HepG2 (cell line): ENCODE data around the gene TNP2. TPM values are rescaled to one million over a fixed set of nuclear protein-coding genes. Genes with fewer than 3 reads are reported as not detected.

Source experiments
- ATF3 ChIP-seq: sonication (generic); formaldehyde crosslinking; IDR thresholded peaks from 2 replicates; pipeline ENCODE4 v1.4.0; 2020; ENCODE audit warnings: missing genetic modification reagents
- ATF7 ChIP-seq, 2 experiments: fragments of 450-650 bp in 1 of 2; sonication (generic) in 1 of 2; formaldehyde crosslinking in 1 of 2; IDR thresholded peaks; 2 replicates each; pipeline versions ENCODE4 v1.4.0 to v1.6.1; 2016 to 2020; ENCODE audit warnings: antibody characterized with exemption in 1 of 2, mild to moderate bottlenecking in 1 of 2, missing genetic modification reagents in 1 of 2
- ATM ChIP-seq: fragments of 450-650 bp; IDR thresholded peaks from 2 replicates; pipeline ENCODE4 v1.7.1; 2017; ENCODE audit warnings: mild to moderate bottlenecking, borderline replicate concordance
- CAMTA2 ChIP-seq: sonication (generic); formaldehyde crosslinking; IDR thresholded peaks from 2 replicates; pipeline ENCODE4 v1.4.0; 2020; ENCODE audit warnings: mild to moderate bottlenecking, missing genetic modification reagents, borderline replicate concordance
- HOMEZ ChIP-seq: IDR thresholded peaks from 2 replicates; pipeline ENCODE4 v1.6.1; 2016; ENCODE audit warnings: low read depth
- KDM5B ChIP-seq: sonication (generic); formaldehyde crosslinking; IDR thresholded peaks from 2 replicates; pipeline ENCODE4 v1.4.0; 2020; ENCODE audit warnings: missing genetic modification reagents, mild to moderate bottlenecking, borderline replicate concordance
- PITX1 ChIP-seq: sonication (generic); formaldehyde crosslinking; IDR thresholded peaks from 2 replicates; pipeline ENCODE4 v1.5.1; 2020; ENCODE audit warnings: mild to moderate bottlenecking, missing genetic modification reagents
- SMAD9 ChIP-seq: sonication (generic); formaldehyde crosslinking; IDR thresholded peaks from 2 replicates; pipeline ENCODE4 v1.5.1; 2020; ENCODE audit warnings: mild to moderate bottlenecking, missing genetic modification reagents
- SP4 ChIP-seq: sonication (generic); formaldehyde crosslinking; IDR thresholded peaks from 2 replicates; pipeline ENCODE4 v1.8.1; 2023; ENCODE audit warnings: mild to moderate bottlenecking, missing genetic modification reagents
- ZBTB37 ChIP-seq: sonication (generic); formaldehyde crosslinking; IDR thresholded peaks from 2 replicates; pipeline ENCODE4 v1.4.0; 2020; ENCODE audit warnings: mild to moderate bottlenecking, missing genetic modification reagents
- ZBTB38 ChIP-seq: sonication (generic); formaldehyde crosslinking; IDR thresholded peaks from 2 replicates; pipeline ENCODE4 v1.5.1; 2020; ENCODE audit warnings: mild to moderate bottlenecking, missing genetic modification reagents
- ZFP37 ChIP-seq: sonication (generic); formaldehyde crosslinking; IDR thresholded peaks from 2 replicates; pipeline ENCODE4 v1.4.0; 2020; ENCODE audit warnings: missing genetic modification reagents, borderline replicate concordance
- ZNF414 ChIP-seq: sonication (generic); formaldehyde crosslinking; IDR thresholded peaks from 2 replicates; pipeline ENCODE4 v1.5.0; 2020; ENCODE audit warnings: missing genetic modification reagents
- ZNF605 ChIP-seq: sonication (generic); formaldehyde crosslinking; IDR thresholded peaks from 2 replicates; pipeline ENCODE4 v1.8.0; 2022; ENCODE audit warnings: mild to moderate bottlenecking, missing genetic modification reagents
- ZNF629 ChIP-seq: sonication (generic); formaldehyde crosslinking; conservative IDR thresholded peaks from 2 replicates; pipeline ENCODE4 v1.5.0; 2020; ENCODE audit warnings: missing genetic modification reagents
- ZNF761 ChIP-seq: sonication (generic); formaldehyde crosslinking; conservative IDR thresholded peaks from 2 replicates; pipeline ENCODE4 v1.4.0; 2020; ENCODE audit warnings: mild to moderate bottlenecking, missing genetic modification reagents
- polyA plus RNA-seq, 8 experiments: library from polyadenylated mRNA; depleted of rRNA in 3 of 8; stranded (reverse) in 7 of 8; unstranded in 1 of 8; fragments of >200 nt; fragmentation: Illumina TruSeq in 4 of 8; extraction: Trizol in 4 of 8; gene quantifications; 2 replicates each; pipeline versions ENCODE4 v1.2.1 to v1.2.3, GENCODE V29; 2011 to 2016; ENCODE audit warnings: low read depth in 4 of 8, missing spikeins in 1 of 8, mixed read lengths in 1 of 8; ENCODE audit not compliant: insufficient read depth in 1 of 8
- total RNA-seq, 5 experiments: library from RNA; depleted of rRNA; stranded (reverse); fragments of >200 nt; fragmentation: Illumina TruSeq; extraction: Trizol; gene quantifications; 2 replicates each; pipeline ENCODE4 v1.2.3, GENCODE V29; 2016; ENCODE audit warnings: low read depth in 1 of 5

TNP2 gene
- total and polyA plus RNA-seq, 2 of the 13 experiments (the other 11 are each of a cell fraction or from before 2014, with no cell fraction given) = not detected

GRCh38 chr16:11259655-11260595, 9.2 kb downstream of the TNP2 start (continued):
- TF ChIP-seq HOMEZ (CRISPR knock-in tag) = peak; percentile 57; the same call in 1 of the 2 replicates
- TF ChIP-seq SP4 (CRISPR knock-in tag) = peak; percentile 47; the same call in 1 of the 2 replicates
- peak; percentile 82 for TF ChIP-seq KDM5B
- 0 out of 2 replicates have a peak, but pooled peaks have one; percentile 6 for TF ChIP-seq ATF3 (CRISPR knock-in tag)
- peak; percentile 53; the same call in 1 of the 2 replicates for TF ChIP-seq ZNF605 (CRISPR knock-in tag)
- peak; percentile 58; the same call in 1 of the 2 replicates for TF ChIP-seq ZBTB38
- 0 out of 2 replicates have a peak, but pooled peaks have one; percentile 45 for TF ChIP-seq ZNF761 (CRISPR knock-in tag)
- TF ChIP-seq CAMTA2 = peak; percentile 51; the same call in 1 of the 2 replicates
- peak; percentile 78; the same call in 1 of the 2 replicates for TF ChIP-seq ZFP37 (CRISPR knock-in tag)
- TF ChIP-seq ZBTB37 (CRISPR knock-in tag) = 0 out of 2 replicates have a peak, but pooled peaks have one; percentile 14
- TF ChIP-seq ATF7 (IDR thresholded peaks at IDR 0.05) = no peak
- TF ChIP-seq ATF7 (CRISPR knock-in tag; IDR thresholded peaks at IDR 0.05) = no peak
- TF ChIP-seq SMAD9 (CRISPR knock-in tag) = 0 out of 2 replicates have a peak, but pooled peaks have one; percentile 70
- no peak for TF ChIP-seq ZNF414 (CRISPR knock-in tag)
- TF ChIP-seq ATM = no peak
- 0 out of 2 replicates have a peak, but pooled peaks have one; percentile 0 for TF ChIP-seq ZNF629 (CRISPR knock-in tag)
- peak; percentile 35 for TF ChIP-seq PITX1 (CRISPR knock-in tag)
- TF ChIP-seq, all 625 proteins: peak for 101
